Measurements from ENCODE around the gene APBA1. TPM values are rescaled to one million over a fixed set of nuclear protein-coding genes. Genes with fewer than 3 reads are reported as not detected.

APBA1 gene
- total and polyA plus RNA-seq, 11 donors, result 0.61 to 6.2 (median 2.2) TPM

DNA sequence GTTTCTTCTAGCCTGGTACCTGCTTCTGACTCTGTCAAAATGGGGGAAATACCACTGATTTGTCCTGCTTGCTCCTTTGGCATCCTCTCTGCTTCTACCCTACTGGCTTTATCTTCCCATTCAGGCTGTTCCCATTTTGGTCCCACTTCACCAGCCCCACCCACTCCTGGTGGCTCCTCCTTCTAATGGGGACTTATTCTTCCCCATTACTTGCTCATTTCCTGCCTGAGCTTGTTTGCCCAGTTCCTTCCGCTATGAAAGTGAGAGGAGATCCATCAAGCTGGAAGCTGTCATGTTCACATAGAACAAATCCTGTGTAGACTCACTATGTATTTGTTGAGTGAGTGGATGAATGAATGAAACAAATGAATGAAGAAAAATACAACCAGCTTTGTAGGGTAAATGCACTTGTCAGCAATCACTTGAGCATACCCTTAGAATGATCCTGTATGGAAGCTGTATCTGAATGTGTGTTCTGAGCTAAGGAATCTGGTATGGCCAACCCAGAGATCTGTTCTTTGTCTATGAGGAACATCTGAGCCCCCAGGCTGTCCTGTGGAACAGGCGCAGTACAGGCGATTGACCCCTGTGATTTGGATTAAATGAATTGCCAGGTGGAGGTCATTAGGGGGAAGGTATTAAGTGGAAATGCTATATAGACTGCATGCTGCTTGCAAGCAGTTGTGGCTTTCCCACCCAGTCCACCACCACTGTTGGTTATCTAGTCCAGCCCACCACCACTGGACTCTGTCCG, 89.5 kb downstream of the APBA1 start:
- TF ChIP-seq POLR2A (IDR thresholded peaks at IDR 0.05), result no peak
- TF ChIP-seq, protein P1, sequence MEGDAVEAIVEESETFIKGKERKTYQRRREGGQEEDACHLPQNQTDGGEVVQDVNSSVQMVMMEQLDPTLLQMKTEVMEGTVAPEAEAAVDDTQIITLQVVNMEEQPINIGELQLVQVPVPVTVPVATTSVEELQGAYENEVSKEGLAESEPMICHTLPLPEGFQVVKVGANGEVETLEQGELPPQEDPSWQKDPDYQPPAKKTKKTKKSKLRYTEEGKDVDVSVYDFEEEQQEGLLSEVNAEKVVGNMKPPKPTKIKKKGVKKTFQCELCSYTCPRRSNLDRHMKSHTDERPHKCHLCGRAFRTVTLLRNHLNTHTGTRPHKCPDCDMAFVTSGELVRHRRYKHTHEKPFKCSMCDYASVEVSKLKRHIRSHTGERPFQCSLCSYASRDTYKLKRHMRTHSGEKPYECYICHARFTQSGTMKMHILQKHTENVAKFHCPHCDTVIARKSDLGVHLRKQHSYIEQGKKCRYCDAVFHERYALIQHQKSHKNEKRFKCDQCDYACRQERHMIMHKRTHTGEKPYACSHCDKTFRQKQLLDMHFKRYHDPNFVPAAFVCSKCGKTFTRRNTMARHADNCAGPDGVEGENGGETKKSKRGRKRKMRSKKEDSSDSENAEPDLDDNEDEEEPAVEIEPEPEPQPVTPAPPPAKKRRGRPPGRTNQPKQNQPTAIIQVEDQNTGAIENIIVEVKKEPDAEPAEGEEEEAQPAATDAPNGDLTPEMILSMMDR (IDR thresholded peaks at IDR 0.05), result no peak
- no peaks in the 10 kb centered on the region for H3K27me3 ChIP-seq
- DNase-seq (peak in 4 of 5 donors; percentile 16 to 62 (median 30)), ATAC-seq (peak in 3 of 4 donors; percentile 45 to 54 (median 45))
- intact Hi-C loops (cut with DNase I), result loop anchor here in 2 of 10 donors (10.0 kb wide), 1 partner anchor 82 kb away; no protein-coding TSS in a partner anchor
- H3K4me3 ChIP-seq, result no peak overlapping the region
- H3K9me3 ChIP-seq, result no peaks in the 10 kb centered on the region
- WGBS, 4 donors, result 84 to 96% (median 88%) methylated on average over 4 of the region's 4 CpGs
- peaks cover 0 to 27% (median 9%) of the 10 kb centered on the region in 12 donors for H3K4me1 ChIP-seq
- no peak overlapping the region for H3K27ac ChIP-seq
- H3K36me3 ChIP-seq, result no peaks in the 10 kb centered on the region

DNA sequence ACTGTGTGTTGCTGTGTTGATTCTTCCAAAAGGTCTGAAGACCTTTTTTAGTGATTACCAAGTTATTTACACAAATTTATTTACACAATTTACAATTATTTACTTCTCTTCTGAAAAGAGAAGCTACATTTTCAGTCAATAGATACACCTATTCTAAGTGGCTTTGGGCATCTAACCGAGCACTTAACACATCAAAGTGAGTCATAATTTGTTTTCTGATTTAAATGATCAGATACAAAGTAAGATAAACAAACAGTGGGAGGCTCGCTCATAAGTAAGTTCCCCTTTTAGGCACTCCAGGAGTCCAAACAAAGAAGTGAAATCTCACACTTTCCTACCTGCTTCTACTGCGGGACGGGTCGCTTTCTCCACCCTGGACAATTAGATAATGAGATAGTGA, 90.2 kb downstream of the APBA1 start:
- WGBS, 4 donors, result 75 to 84% (median 78%) methylated on average over 5 of the region's 5 CpGs
- intact Hi-C loops (cut with DNase I), result loop anchor here in 2 of 10 donors (10.0 kb wide), 1 partner anchor 83 kb away; no protein-coding TSS in a partner anchor
- TF ChIP-seq POLR2A (IDR thresholded peaks at IDR 0.05), result no peak
- TF ChIP-seq, protein P1 (IDR thresholded peaks at IDR 0.05), result no peak

DNA sequence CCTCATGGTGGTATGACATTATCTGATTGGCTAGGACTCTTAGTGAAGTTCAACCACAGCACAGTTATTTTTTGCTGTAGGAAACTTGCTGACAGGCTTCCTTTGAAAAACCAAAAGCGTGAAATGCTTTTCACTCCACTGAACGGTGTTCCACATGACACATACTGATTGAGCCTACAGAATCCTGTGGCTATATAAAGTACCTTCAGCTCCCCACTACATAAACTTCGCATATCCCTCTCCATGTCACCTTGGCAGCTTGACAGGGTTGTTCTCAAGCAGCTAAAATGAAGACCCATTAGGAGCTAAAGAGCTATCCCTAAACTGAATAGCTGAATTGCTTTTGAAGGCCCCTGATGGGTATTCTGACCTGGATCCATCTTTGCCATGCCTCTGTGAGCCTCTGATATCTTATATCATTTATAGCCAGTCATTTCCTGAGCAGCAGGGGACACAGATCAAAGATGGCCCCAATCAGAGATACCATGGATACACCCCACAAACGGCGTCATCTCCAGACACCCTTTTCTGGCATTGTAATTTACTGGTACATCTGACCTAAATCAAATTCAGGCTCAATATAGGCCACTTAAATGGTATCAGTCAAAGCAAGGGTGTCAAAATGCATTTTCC, 91.5 kb downstream of the APBA1 start:
- TF ChIP-seq POLR2A (IDR thresholded peaks at IDR 0.05), result no peak
- TF ChIP-seq, protein P1 (IDR thresholded peaks at IDR 0.05), result no peak
- ATAC-seq, result peak in 1 of 4 donors; percentile 9

More for the DNA sequence above, 90.2 kb downstream of the APBA1 start:
- Histone ChIP-seq H3K36me3 (no peaks in the 10 kb centered on the region), H3K27me3 (no peaks in the 10 kb centered on the region), H3K4me3 (no peak overlapping the region), H3K4me1 (peaks cover 0 to 27% (median 9%) of the 10 kb centered on the region in 12 donors), H3K27ac (no peak overlapping the region), H3K9me3 (no peaks in the 10 kb centered on the region)
- DNase-seq, result no peak
- no peak for ATAC-seq

More for the DNA sequence above, 91.5 kb downstream of the APBA1 start:
- no peaks in the 10 kb centered on the region for H3K9me3 ChIP-seq
- 46 to 54% (median 51%) methylated on average over 5 of the region's 5 CpGs for WGBS, 4 donors
- H3K27me3 ChIP-seq, result no peaks in the 10 kb centered on the region
- H3K27ac ChIP-seq, result no peak overlapping the region
- H3K36me3 ChIP-seq, result no peaks in the 10 kb centered on the region
- DNase-seq, result no peak
- intact Hi-C loops (cut with DNase I), result loop anchor here in 2 of 10 donors (10.0 kb wide), 1 partner anchor 84 kb away; no protein-coding TSS in a partner anchor
- no peak overlapping the region for H3K4me3 ChIP-seq
- H3K4me1 ChIP-seq, result peaks cover 0 to 27% (median 9%) of the 10 kb centered on the region in 12 donors

Measured in heart left ventricle (tissue), 16 donors.